Liver (tissue), 9 donors: ENCODE results near the gene GNAT2. TPM values are rescaled to one million over a fixed set of nuclear protein-coding genes. Genes with fewer than 3 reads are reported as not detected.
A peak's percentile ranks its signal among the peaks of the same experiment; 100 is the strongest.

Experiments used
- DNase-seq: peaks from one replicate; pipeline ENCODE4 v3.0.0-alpha.2; 2017; ENCODE audit warnings: low spot score
- H3K27ac ChIP-seq, 2 donors: one replicate each; pipeline ENCODE4 v1.7.0; 2013; ENCODE audit warnings: inconsistent platforms in 2 of 2, low read length in 2 of 2, control low read depth in 1 of 2, low read depth in 1 of 2, mild to moderate bottlenecking in 1 of 2
- H3K27me3 ChIP-seq, 4 donors: one replicate each; pipeline versions ENCODE4 v1.6.1 to v1.7.0; 2013; ENCODE audit warnings: low read length in 3 of 4, inconsistent platforms in 1 of 4, mild to moderate bottlenecking in 1 of 4, moderate library complexity in 1 of 4; ENCODE audit not compliant: control insufficient read depth in 4 of 4, insufficient read depth in 4 of 4
- H3K36me3 ChIP-seq, 4 donors: one replicate each; pipeline versions ENCODE4 v1.6.1 to v1.7.0; 2013; ENCODE audit warnings: low read length in 3 of 4, mild to moderate bottlenecking in 3 of 4, low read depth in 1 of 4, moderate library complexity in 1 of 4; ENCODE audit not compliant: control insufficient read depth in 4 of 4, insufficient read depth in 3 of 4
- H3K4me1 ChIP-seq, 4 donors: one replicate each; pipeline versions ENCODE4 v1.6.1 to v1.7.0; 2013; ENCODE audit warnings: low read length in 3 of 4, mild to moderate bottlenecking in 3 of 4, moderate library complexity in 1 of 4; ENCODE audit not compliant: control insufficient read depth in 4 of 4, insufficient read depth in 4 of 4
- H3K4me3 ChIP-seq, 3 donors: one replicate each; pipeline versions ENCODE4 v1.6.1 to v1.7.0; 2013; ENCODE audit warnings: low read length in 3 of 3, control low read depth in 1 of 3, low read depth in 1 of 3, mild to moderate bottlenecking in 1 of 3
- H3K9ac ChIP-seq, 2 donors: one replicate each; pipeline ENCODE4 v1.7.0; 2013; ENCODE audit warnings: low read length in 2 of 2, mild to moderate bottlenecking in 2 of 2, moderate library complexity in 2 of 2, control low read depth in 1 of 2, low read depth in 1 of 2
- H3K9me3 ChIP-seq, 4 donors: one replicate each; pipeline versions ENCODE4 v1.6.1 to v1.7.0; 2013; ENCODE audit warnings: low read length in 3 of 4; ENCODE audit not compliant: control insufficient read depth in 4 of 4
- ATF3 ChIP-seq: IDR thresholded peaks from 2 replicates; pipeline ENCODE4 v1.6.1; 2016; ENCODE audit warnings: antibody characterized with exemption
- EGR1 ChIP-seq, 2 donors: IDR thresholded peaks; 2 replicates each; pipeline ENCODE4 v1.6.1; 2016 to 2018; ENCODE audit warnings: antibody characterized with exemption in 2 of 2, low read depth in 2 of 2
- HNF4G ChIP-seq: IDR thresholded peaks from 2 replicates; pipeline ENCODE4 v1.6.1; 2016; ENCODE audit warnings: antibody characterized with exemption
- JUND ChIP-seq, 2 donors: IDR thresholded peaks; 2 replicates each; pipeline ENCODE4 v1.6.1; 2016; ENCODE audit warnings: antibody characterized with exemption in 2 of 2
- NR2F2 ChIP-seq: IDR thresholded peaks from 2 replicates; pipeline ENCODE4 v1.6.1; 2016; ENCODE audit warnings: antibody characterized with exemption
- RAD21 ChIP-seq, 2 donors: IDR thresholded peaks; 2 replicates each; pipeline ENCODE4 v1.6.1; 2016; ENCODE audit warnings: antibody characterized with exemption in 2 of 2, mild to moderate bottlenecking in 2 of 2
- REST ChIP-seq: IDR thresholded peaks from 2 replicates; pipeline ENCODE4 v1.6.1; 2016; ENCODE audit warnings: antibody characterized with exemption, mild to moderate bottlenecking
- RXRA ChIP-seq, 2 donors: IDR thresholded peaks; 2 replicates each; pipeline ENCODE4 v1.6.1; 2017 to 2018; ENCODE audit warnings: antibody characterized with exemption in 2 of 2, mild to moderate bottlenecking in 1 of 2
- SP1 ChIP-seq: IDR thresholded peaks from 2 replicates; pipeline ENCODE4 v1.6.1; 2018; ENCODE audit warnings: antibody characterized with exemption, mild to moderate bottlenecking
- YY1 ChIP-seq: IDR thresholded peaks from 2 replicates; pipeline ENCODE4 v1.6.1; 2016; ENCODE audit warnings: antibody characterized with exemption, mild to moderate bottlenecking
- WGBS: extraction: QIAGEN DNeasy Blood & Tissue Kit; methylation state at CpG from one replicate; pipeline ENCODE4 v1.1.7; 2013; 5-methylcytosine and 5-hydroxymethylcytosine counted together
- polyA plus RNA-seq, 2 donors: library from polyadenylated mRNA; stranded (reverse) in 1 of 2; unstranded in 1 of 2; fragments of 200-250 nt in 1 of 2; fragments of >200 nt in 1 of 2; fragmentation: Nextera tagmentation in 1 of 2; extraction: Ambion mirVana in 1 of 2; gene quantifications; one replicate each; pipeline versions ENCODE4 v1.2.1 to v1.2.3, GENCODE V29; 2013 to 2015
- total RNA-seq, 2 donors: library from RNA; depleted of rRNA; stranded (reverse); fragments of >200 nt; gene quantifications; one replicate each; pipeline ENCODE4 v1.2.3, GENCODE V29; 2014
- TF ChIP-seq, protein P1 (sequence below): IDR thresholded peaks from 2 replicates; pipeline ENCODE4 v1.6.1; 2016; ENCODE audit warnings: antibody characterized with exemption
- donor health status: healthy.
- donor health status: healthy.
- donor health status: healthy.
- donor health status: healthy.
- donor health status: healthy.

The GNAT2 gene
- total and polyA plus RNA-seq, 4 donors: 0.09 to 0.17 (median 0.17) TPM; not detected in 1

DNA sequence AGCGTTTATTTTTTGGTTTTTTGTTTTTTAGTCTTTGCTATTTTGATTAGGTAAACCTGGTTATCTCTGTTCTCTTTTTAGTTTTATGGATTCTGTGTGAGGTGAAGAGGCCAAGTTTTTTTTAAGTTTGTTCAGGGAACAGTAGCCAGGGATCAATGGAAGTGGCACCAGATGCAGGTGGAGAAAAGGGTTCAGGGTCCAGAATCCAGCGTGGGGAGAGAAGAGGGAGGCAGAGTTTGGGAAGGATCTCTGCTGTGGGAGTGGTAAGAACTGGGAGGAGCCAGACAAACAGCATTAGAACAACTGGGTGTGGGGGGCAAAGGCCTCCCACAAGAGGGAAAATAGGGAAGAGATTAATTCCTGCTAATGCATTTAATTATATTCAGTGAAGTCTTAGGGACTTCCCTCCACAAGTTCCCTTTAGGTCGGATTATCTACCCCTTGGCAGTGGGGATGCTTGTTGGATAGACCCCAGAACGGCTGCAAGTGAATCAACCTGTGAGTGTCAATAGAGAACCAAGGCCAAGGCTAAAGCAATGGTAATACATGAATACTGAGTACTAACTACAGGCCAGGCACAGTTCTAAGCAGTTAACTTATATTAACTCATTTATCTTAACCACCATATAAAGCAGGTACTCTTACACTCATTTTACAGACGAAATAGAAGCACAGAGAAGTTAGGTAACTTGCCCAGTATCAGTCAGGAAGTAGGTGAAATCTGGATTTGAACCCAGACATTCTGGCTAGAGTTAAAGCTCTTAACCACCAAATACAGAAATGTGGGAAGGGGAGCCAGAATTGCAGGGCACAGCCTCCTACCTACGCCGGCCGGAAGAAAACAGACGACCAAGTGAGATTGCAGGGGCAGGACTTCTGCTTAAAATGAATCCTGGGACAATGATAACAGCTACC is 498 bp downstream of the GNAT2 start (continued):
- TF ChIP-seq RXRA (IDR thresholded peaks at IDR 0.05) (peak; percentile 78 to 84), JUND (IDR thresholded peaks at IDR 0.05) (peak in 1 of 2 donors; percentile 61)

DNA sequence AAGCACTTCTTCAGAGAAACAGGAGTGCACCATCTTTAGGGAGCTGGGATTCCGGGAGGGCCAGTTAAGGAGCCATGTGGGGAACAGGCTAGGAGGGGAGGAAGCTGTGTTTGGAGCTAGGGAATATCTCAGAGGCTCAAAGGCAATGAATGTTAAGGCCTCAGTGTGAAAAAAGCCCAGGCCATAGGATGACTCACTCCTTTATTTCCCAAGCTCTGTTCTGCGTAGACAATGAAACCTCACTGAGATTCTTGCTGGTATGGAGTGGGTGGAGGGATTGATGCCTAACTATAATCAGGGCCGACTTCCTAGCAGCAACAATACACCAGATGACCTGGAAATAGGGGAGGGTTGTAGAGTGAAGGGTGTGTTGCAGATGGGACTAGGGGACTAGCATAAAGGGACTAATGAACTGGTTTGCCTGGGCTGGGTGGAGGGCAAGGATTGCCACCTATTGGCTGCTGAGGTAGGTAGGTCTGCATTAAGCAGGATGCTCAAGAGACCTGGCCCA is 2.1 kb downstream of the GNAT2 start:
- 72% methylated on average over 3 of the region's 3 CpGs for WGBS
- TF ChIP-seq SP1: no peak
- peak; percentile 40 to 65 for TF ChIP-seq JUND (IDR thresholded peaks at IDR 0.05)
- H3K9ac ChIP-seq: no peak overlapping the region
- no peaks in the 10 kb centered on the region for H3K9me3 ChIP-seq
- DNase-seq: no peak
- H3K4me3 ChIP-seq: no peak overlapping the region
- no peaks in the 10 kb centered on the region for H3K36me3 ChIP-seq
- peaks cover 7 to 49% (median 38%) of the 10 kb centered on the region in 4 donors for H3K4me1 ChIP-seq
- H3K27me3 ChIP-seq: no peaks in the 10 kb centered on the region
- peak overlapping the region; percentile 46 to 71 for H3K27ac ChIP-seq

DNA sequence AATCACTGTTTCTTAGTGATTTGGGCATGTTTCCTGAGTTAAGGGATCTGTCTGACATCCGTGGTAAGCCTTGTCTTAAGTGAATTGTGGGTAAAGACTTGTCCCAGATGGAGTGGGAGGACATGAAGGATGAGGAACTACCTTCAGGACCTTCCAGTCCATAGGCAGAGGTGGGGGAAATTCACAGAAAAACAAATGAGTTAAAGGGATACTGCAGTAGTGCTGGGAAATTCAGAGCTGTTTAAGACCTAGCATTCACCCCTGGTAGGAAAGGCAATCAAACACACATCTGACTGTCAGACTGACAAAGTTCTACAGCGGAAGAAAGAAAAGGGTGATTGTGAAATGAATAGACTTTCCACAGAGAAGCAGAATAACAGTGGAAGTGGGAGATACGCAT is 3.0 kb downstream of the GNAT2 start:
- Histone ChIP-seq H3K4me1 (peaks cover 5 to 39% (median 28%) of the 10 kb centered on the region in 4 donors), H3K9ac (no peak overlapping the region), H3K36me3 (no peaks in the 10 kb centered on the region), H3K9me3 (no peaks in the 10 kb centered on the region), H3K27ac (peak overlapping the region; percentile 46 to 71), H3K27me3 (no peaks in the 10 kb centered on the region), H3K4me3 (no peak overlapping the region)
- no peak for DNase-seq
- TF ChIP-seq ATF3 (no peak), SP1 (no peak), JUND (IDR thresholded peaks at IDR 0.05) (no peak), YY1 (no peak), REST (no peak), RAD21 (IDR thresholded peaks at IDR 0.05) (no peak), HNF4G (no peak), EGR1 (IDR thresholded peaks at IDR 0.05; ENCODE audit: low read depth in 2 of 2) (no peak), NR2F2 (no peak), RXRA (IDR thresholded peaks at IDR 0.05) (no peak)
- TF ChIP-seq, protein P1, sequence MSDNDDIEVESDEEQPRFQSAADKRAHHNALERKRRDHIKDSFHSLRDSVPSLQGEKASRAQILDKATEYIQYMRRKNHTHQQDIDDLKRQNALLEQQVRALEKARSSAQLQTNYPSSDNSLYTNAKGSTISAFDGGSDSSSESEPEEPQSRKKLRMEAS: no peak
- WGBS: 52% methylated on average over 3 of the region's 3 CpGs
